Measurements from ENCODE around the gene ATP4A.
"Not testable (repeated sequence)": the region's sequence is repeated elsewhere in the genome, so short reads cannot be mapped to it uniquely, and the experiment has no call there.

GRCh38 chr19:35595026-35595425, 31.6 kb upstream of the ATP4A start:
- TF ChIP-seq YY1 (IDR thresholded peaks at IDR 0.05; ENCODE audit: insufficient read depth, insufficient read length); SUZ12 (IDR thresholded peaks at IDR 0.05; ENCODE audit: extremely low read depth, insufficient read depth, insufficient read length); ZNF274 (IDR thresholded peaks at IDR 0.05; ENCODE audit: low read depth, low read length): not testable (repeated sequence)
